HepG2 (cell line): ENCODE measurements around the gene RABGAP1L. TPM values are rescaled to one million over a fixed set of nuclear protein-coding genes. Genes with fewer than 3 reads are reported as not detected.

ENCODE experiments used
- ATAD3A ChIP-seq: sonication (generic); formaldehyde crosslinking; IDR thresholded peaks from 2 replicates; pipeline ENCODE4 v1.4.0; 2020; ENCODE audit warnings: missing genetic modification reagents
- BCL3 ChIP-seq: sonication (generic); formaldehyde crosslinking; IDR thresholded peaks from 2 replicates; pipeline ENCODE4 v1.5.1; 2020; ENCODE audit warnings: mild to moderate bottlenecking, missing genetic modification reagents, moderate library complexity
- FOXJ3 ChIP-seq: sonication (generic); formaldehyde crosslinking; IDR thresholded peaks from 2 replicates; pipeline ENCODE4 v1.4.0; 2020; ENCODE audit warnings: missing genetic modification reagents, mild to moderate bottlenecking, borderline replicate concordance
- NFIC ChIP-seq: IDR thresholded peaks from 2 replicates; pipeline ENCODE4 v1.6.1; 2012; ENCODE audit warnings: mild to moderate bottlenecking, low read length, inconsistent platforms
- NKX3-1 ChIP-seq: sonication (generic); formaldehyde crosslinking; IDR thresholded peaks from 2 replicates; pipeline ENCODE4 v1.5.0; 2020; ENCODE audit warnings: missing genetic modification reagents
- TCF12 ChIP-seq, 2 experiments: fragments of 450-650 bp in 1 of 2; sonication (generic) in 1 of 2; formaldehyde crosslinking in 1 of 2; IDR thresholded peaks; 2 replicates each; pipeline versions ENCODE4 v1.6.1 to v1.8.0; 2017 to 2022; ENCODE audit warnings: antibody characterized with exemption in 1 of 2, mild to moderate bottlenecking in 1 of 2, missing genetic modification reagents in 1 of 2, moderate library complexity in 1 of 2
- ZBTB40 ChIP-seq, 2 experiments: fragments of 450-650 bp in 1 of 2; sonication (generic) in 1 of 2; formaldehyde crosslinking in 1 of 2; IDR thresholded peaks; 2 replicates each; pipeline versions ENCODE4 v1.6.1 to v1.8.0; 2016 to 2022; ENCODE audit warnings: antibody characterized with exemption in 1 of 2, mild to moderate bottlenecking in 1 of 2, missing genetic modification reagents in 1 of 2
- ZMYM3 ChIP-seq: sonication (generic); formaldehyde crosslinking; IDR thresholded peaks from 2 replicates; pipeline ENCODE4 v1.5.1; 2020; ENCODE audit warnings: mild to moderate bottlenecking, missing genetic modification reagents
- ZNF331 ChIP-seq: sonication (generic); formaldehyde crosslinking; IDR thresholded peaks from 2 replicates; pipeline ENCODE4 v1.4.0; 2020; ENCODE audit warnings: missing genetic modification reagents
- ZNF484 ChIP-seq: sonication (generic); formaldehyde crosslinking; IDR thresholded peaks from 2 replicates; pipeline ENCODE4 v1.5.1; 2020; ENCODE audit warnings: mild to moderate bottlenecking, low read depth, missing genetic modification reagents, borderline replicate concordance
- ZNF629 ChIP-seq: sonication (generic); formaldehyde crosslinking; conservative IDR thresholded peaks from 2 replicates; pipeline ENCODE4 v1.5.0; 2020; ENCODE audit warnings: missing genetic modification reagents
- ZSCAN12 ChIP-seq: sonication (generic); formaldehyde crosslinking; IDR thresholded peaks from 2 replicates; pipeline ENCODE4 v1.9.0; 2021; ENCODE audit warnings: mild to moderate bottlenecking, missing genetic modification reagents
- ZUFSP ChIP-seq: sonication (generic); formaldehyde crosslinking; IDR thresholded peaks from 2 replicates; pipeline ENCODE4 v1.9.0; 2021; ENCODE audit warnings: missing genetic modification reagents, mild to moderate bottlenecking, borderline replicate concordance
- polyA plus RNA-seq, 8 experiments: library from polyadenylated mRNA; depleted of rRNA in 3 of 8; stranded (reverse) in 7 of 8; unstranded in 1 of 8; fragments of >200 nt; fragmentation: Illumina TruSeq in 4 of 8; extraction: Trizol in 4 of 8; gene quantifications; 2 replicates each; pipeline versions ENCODE4 v1.2.1 to v1.2.3, GENCODE V29; 2011 to 2016; ENCODE audit warnings: low read depth in 4 of 8, missing spikeins in 1 of 8, mixed read lengths in 1 of 8; ENCODE audit not compliant: insufficient read depth in 1 of 8
- total RNA-seq, 5 experiments: library from RNA; depleted of rRNA; stranded (reverse); fragments of >200 nt; fragmentation: Illumina TruSeq; extraction: Trizol; gene quantifications; 2 replicates each; pipeline ENCODE4 v1.2.3, GENCODE V29; 2016; ENCODE audit warnings: low read depth in 1 of 5
- TF ChIP-seq, protein P1 (sequence below): sonication (generic); formaldehyde crosslinking; IDR thresholded peaks from 2 replicates; pipeline ENCODE4 v1.9.0; 2022; ENCODE audit warnings: missing genetic modification reagents, mild to moderate bottlenecking, borderline replicate concordance

The RABGAP1L gene
- total and polyA plus RNA-seq, 2 of the 13 experiments (the other 11 are each of a cell fraction or from before 2014, with no cell fraction given) = 7.9 to 22.6 TPM

- TF ChIP-seq ZNF484 (CRISPR knock-in tag) = no peak
- no peak for TF ChIP-seq ZNF331 (CRISPR knock-in tag)
- TF ChIP-seq ZNF629 (CRISPR knock-in tag) = no peak
- no peak for TF ChIP-seq ZBTB40 (IDR thresholded peaks at IDR 0.05)
- no peak; the same call in 1 of the 2 replicates for TF ChIP-seq ZBTB40 (CRISPR knock-in tag; IDR thresholded peaks at IDR 0.05)
- no peak for TF ChIP-seq BCL3 (CRISPR knock-in tag)
- no peak for TF ChIP-seq TCF12 (IDR thresholded peaks at IDR 0.05)
- peak; percentile 31; the same call in 1 of the 2 replicates for TF ChIP-seq TCF12 (CRISPR knock-in tag; IDR thresholded peaks at IDR 0.05)
- TF ChIP-seq ZUFSP (CRISPR knock-in tag) = no peak
- no peak for TF ChIP-seq NKX3-1 (CRISPR knock-in tag)
- no peak for TF ChIP-seq FOXJ3 (CRISPR knock-in tag)
- TF ChIP-seq ZMYM3 (CRISPR knock-in tag) = peak; percentile 9
- no peak for TF ChIP-seq ZSCAN12 (CRISPR knock-in tag)
- TF ChIP-seq, protein P1, sequence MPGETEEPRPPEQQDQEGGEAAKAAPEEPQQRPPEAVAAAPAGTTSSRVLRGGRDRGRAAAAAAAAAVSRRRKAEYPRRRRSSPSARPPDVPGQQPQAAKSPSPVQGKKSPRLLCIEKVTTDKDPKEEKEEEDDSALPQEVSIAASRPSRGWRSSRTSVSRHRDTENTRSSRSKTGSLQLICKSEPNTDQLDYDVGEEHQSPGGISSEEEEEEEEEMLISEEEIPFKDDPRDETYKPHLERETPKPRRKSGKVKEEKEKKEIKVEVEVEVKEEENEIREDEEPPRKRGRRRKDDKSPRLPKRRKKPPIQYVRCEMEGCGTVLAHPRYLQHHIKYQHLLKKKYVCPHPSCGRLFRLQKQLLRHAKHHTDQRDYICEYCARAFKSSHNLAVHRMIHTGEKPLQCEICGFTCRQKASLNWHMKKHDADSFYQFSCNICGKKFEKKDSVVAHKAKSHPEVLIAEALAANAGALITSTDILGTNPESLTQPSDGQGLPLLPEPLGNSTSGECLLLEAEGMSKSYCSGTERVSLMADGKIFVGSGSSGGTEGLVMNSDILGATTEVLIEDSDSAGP (CRISPR knock-in tag) = peak; percentile 77
- TF ChIP-seq NFIC = no peak
- no peak for TF ChIP-seq ATAD3A (CRISPR knock-in tag)
These were observed at the start of gene RABGAP1L (continued) for GRCh38 chr1:174159252-174160108.
